Measurements from ENCODE around the gene ERP44. TPM values are rescaled to one million over a fixed set of nuclear protein-coding genes. Genes with fewer than 3 reads are reported as not detected.

The ERP44 gene
- total RNA-seq, 4 donors from 2014 or later, result 12.1 to 13.3 (median 12.7) TPM

- H3K4me1 ChIP-seq, result no peaks in the 10 kb centered on the region
- intact Hi-C loops (cut with DNase I), result no loop called here
- no peak for DNase-seq (ENCODE audit: extremely low spot score)
- no peaks in the 10 kb centered on the region for H3K9me3 ChIP-seq
- H3K36me3 ChIP-seq, result peaks cover 0 to 65% (median 34%) of the 10 kb centered on the region in 4 donors
- no peak overlapping the region for H3K27ac ChIP-seq (replicated peaks in 1 of 4)
- H3K4me3 ChIP-seq, result no peak overlapping the region
- TF ChIP-seq EP300 (IDR thresholded peaks at IDR 0.05) (no peak), POLR2AphosphoS5 (IDR thresholded peaks at IDR 0.05) (no peak), CTCF (IDR thresholded peaks at IDR 0.05) (no peak), POLR2A (IDR thresholded peaks at IDR 0.05; ENCODE audit: low read depth) (no peak)
- WGBS, result 100% methylated on average over 1 of the region's 1 CpG
- H3K27me3 ChIP-seq, result no peaks in the 10 kb centered on the region
Measured at GRCh38 chr9:100019541-100019940, 79.3 kb downstream of the ERP44 start.

- H3K27me3 ChIP-seq, result no peaks in the 10 kb centered on the region
- H3K4me1 ChIP-seq, result peaks cover 0 to 9% (median 4%) of the 10 kb centered on the region in 4 donors
- H3K4me3 ChIP-seq, result no peak overlapping the region
- peaks cover 0 to 56% (median 38%) of the 10 kb centered on the region in 4 donors for H3K36me3 ChIP-seq
- no peak overlapping the region for H3K27ac ChIP-seq (replicated peaks in 1 of 4)
- no peak for DNase-seq (ENCODE audit: extremely low spot score)
- intact Hi-C loops (cut with DNase I), result no loop called here
- TF ChIP-seq POLR2A (IDR thresholded peaks at IDR 0.05; ENCODE audit: low read depth) (no peak), EP300 (IDR thresholded peaks at IDR 0.05) (no peak), POLR2AphosphoS5 (IDR thresholded peaks at IDR 0.05) (no peak), CTCF (IDR thresholded peaks at IDR 0.05) (no peak)
- peaks cover 0 to 7% (median 3%) of the 10 kb centered on the region in 4 donors for H3K9me3 ChIP-seq
Measured at GRCh38 chr9:100014846-100015245, 84.0 kb downstream of the ERP44 start.

- TF ChIP-seq EP300 (IDR thresholded peaks at IDR 0.05) (no peak), POLR2AphosphoS5 (IDR thresholded peaks at IDR 0.05) (no peak), CTCF (IDR thresholded peaks at IDR 0.05) (no peak), POLR2A (IDR thresholded peaks at IDR 0.05; ENCODE audit: low read depth) (no peak)
- 99% methylated on average over 2 of the region's 2 CpGs for WGBS
- H3K4me3 ChIP-seq, result no peak overlapping the region
- H3K27ac ChIP-seq (replicated peaks in 1 of 4), result no peak overlapping the region
- intact Hi-C loops (cut with DNase I), result no loop called here
- H3K27me3 ChIP-seq, result no peaks in the 10 kb centered on the region
- H3K4me1 ChIP-seq, result peaks cover 0 to 9% (median 4%) of the 10 kb centered on the region in 4 donors
- H3K9me3 ChIP-seq, result peaks cover 0 to 7% (median 3%) of the 10 kb centered on the region in 4 donors
- DNase-seq (ENCODE audit: extremely low spot score), result no peak
- H3K36me3 ChIP-seq, result peaks cover 0 to 43% (median 30%) of the 10 kb centered on the region in 4 donors
Measured at GRCh38 chr9:100013573-100013972, 85.2 kb downstream of the ERP44 start.

- intact Hi-C loops (cut with DNase I), result no loop called here
- peaks cover 0 to 35% (median 24%) of the 10 kb centered on the region in 4 donors for H3K36me3 ChIP-seq
Measured at GRCh38 chr9:100012279-100012678, 86.5 kb downstream of the ERP44 start.

More at GRCh38 chr9:100012279-100012678, 86.5 kb downstream of the ERP44 start:
- Histone ChIP-seq H3K27ac (replicated peaks in 1 of 4) (no peak overlapping the region), H3K27me3 (no peaks in the 10 kb centered on the region), H3K9me3 (peaks cover 0 to 7% (median 3%) of the 10 kb centered on the region in 4 donors), H3K4me1 (peaks cover 0 to 9% (median 4%) of the 10 kb centered on the region in 4 donors), H3K4me3 (no peak overlapping the region)
- no peak for TF ChIP-seq CTCF (IDR thresholded peaks at IDR 0.05)
- TF ChIP-seq POLR2A (IDR thresholded peaks at IDR 0.05; ENCODE audit: low read depth), result no peak
- TF ChIP-seq POLR2AphosphoS5 (IDR thresholded peaks at IDR 0.05), result no peak
- TF ChIP-seq EP300 (IDR thresholded peaks at IDR 0.05), result no peak
- no peak for DNase-seq (ENCODE audit: extremely low spot score)

All from esophagus muscularis mucosa (tissue), 4 donors.